K562 (cell line): ENCODE measurements around the gene DARS1.

Source experiments
- HCFC1 ChIP-seq: IDR thresholded peaks from 2 replicates; pipeline ENCODE4 v1.6.1; 2012; ENCODE audit warnings: low read depth, low read length, improper control_type of control experiment
- NBN ChIP-seq: fragments of 450-650 bp; IDR thresholded peaks from 2 replicates; pipeline ENCODE4 v1.6.1; 2016; ENCODE audit warnings: low read depth, mild to moderate bottlenecking
- NFE2 ChIP-seq: IDR thresholded peaks from 2 replicates; pipeline ENCODE4 v1.6.1; 2014; ENCODE audit warnings: antibody characterized with exemption, low read depth
- NFYB ChIP-seq: IDR thresholded peaks from 2 replicates; pipeline ENCODE4 v1.6.1; 2011; ENCODE audit warnings: mild to moderate bottlenecking, moderate library complexity; ENCODE audit not compliant: insufficient read length; ENCODE audit errors: extremely low read depth
- POLR2A ChIP-seq: fragments of 450-650 bp; conservative IDR thresholded peaks from 2 replicates; pipeline ENCODE4 v1.6.1; 2016
- SP1 ChIP-seq: sonication (generic); formaldehyde crosslinking; IDR thresholded peaks from 2 replicates; pipeline ENCODE4 v1.8.1; 2022; ENCODE audit warnings: mild to moderate bottlenecking, missing genetic modification reagents
- ZNF280B ChIP-seq: fragments of 250-450 bp; sonication (Bioruptor Pico); IDR thresholded peaks from 2 replicates; pipeline ENCODE4 v1.5.1; 2021; ENCODE audit warnings: mild to moderate bottlenecking

DNA sequence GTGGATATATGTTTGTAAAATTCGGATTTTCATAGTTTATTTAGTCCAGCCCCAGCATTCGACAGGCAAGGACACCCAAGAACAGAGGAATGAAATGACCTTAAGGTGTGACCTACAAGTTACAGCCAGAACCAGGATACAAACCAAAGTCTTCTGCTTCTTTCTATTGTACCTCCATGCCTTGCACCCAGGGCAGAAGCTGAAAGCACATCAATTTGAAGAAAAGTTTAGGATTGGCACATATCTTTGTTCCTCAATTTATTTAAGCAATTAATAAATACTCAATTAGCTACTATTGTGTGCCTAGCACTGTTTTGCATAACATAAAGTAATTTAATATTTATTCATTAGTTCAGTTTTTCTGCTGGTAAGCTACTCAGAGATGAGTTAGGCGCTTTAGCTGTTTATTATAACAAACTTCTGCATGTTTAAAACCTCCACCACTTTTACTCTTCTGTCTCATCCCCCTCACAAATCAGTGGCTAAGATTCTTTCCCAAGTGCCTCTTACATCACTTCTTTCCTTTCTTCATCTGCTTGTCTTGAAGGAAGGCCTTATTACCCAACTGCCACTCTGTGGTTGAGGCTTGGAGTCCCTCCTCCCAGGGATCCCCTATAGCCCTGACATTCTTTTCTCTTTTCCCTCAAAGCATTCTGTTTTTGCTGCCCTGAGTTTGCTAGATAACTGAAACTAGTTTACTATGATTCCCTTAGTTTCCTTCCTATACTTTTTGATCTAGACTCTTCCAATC is 37.1 kb upstream of the DARS1 start:
- no peak for TF ChIP-seq HCFC1
- no peak for TF ChIP-seq ZNF280B (CRISPR knock-in tag)
- no peak for TF ChIP-seq SP1 (CRISPR knock-in tag)
- no peak for TF ChIP-seq POLR2A
- no peak for TF ChIP-seq NFYB
- TF ChIP-seq NBN: no peak
- TF ChIP-seq NFE2: no peak
